MM.1S (cell line): ENCODE data around the gene POLE2.

Source experiments
- DNase-seq: peaks from one replicate; pipeline ENCODE4 v3.0.0-alpha.2; 2015
- H2AFZ ChIP-seq: fragments of 300-600 bp; sonication (generic); 2 replicates; pipeline ENCODE4 v1.6.0; 2016; ENCODE audit warnings: antibody characterized with exemption, low read length
- H3F3A ChIP-seq: fragments of 300-600 bp; sonication (generic); 2 replicates; pipeline ENCODE4 v1.6.1; 2016; ENCODE audit warnings: mild to moderate bottlenecking, antibody characterized with exemption, low read length, moderate library complexity, mixed read lengths; ENCODE audit not compliant: insufficient read depth
- H3K27ac ChIP-seq: fragments of 300-600 bp; sonication (generic); 2 replicates; pipeline ENCODE4 v1.5.1; 2016; ENCODE audit warnings: mild to moderate bottlenecking, low read length
- H3K27me3 ChIP-seq: fragments of 300-600 bp; sonication (generic); replicated peaks from 2 replicates; pipeline ENCODE4 v1.6.0; 2016; ENCODE audit warnings: low read length; ENCODE audit not compliant: insufficient read depth
- H3K36me3 ChIP-seq: fragments of 300-600 bp; sonication (generic); replicated peaks from 2 replicates; pipeline ENCODE4 v1.6.1; 2016; ENCODE audit warnings: mild to moderate bottlenecking, low read length, mixed read lengths; ENCODE audit not compliant: insufficient read depth
- H3K4me1 ChIP-seq: fragments of 300-600 bp; sonication (generic); 2 replicates; pipeline ENCODE4 v1.6.1; 2016; ENCODE audit warnings: low read length, mixed read lengths
- H3K4me2 ChIP-seq: fragments of 300-600 bp; sonication (generic); 2 replicates; pipeline ENCODE4 v1.6.0; 2016; ENCODE audit warnings: low read depth, low read length
- H3K4me3 ChIP-seq: fragments of 300-600 bp; sonication (generic); 2 replicates; pipeline ENCODE4 v1.5.1; 2016; ENCODE audit warnings: low read length, mixed read lengths
- H3K79me2 ChIP-seq: fragments of 300-600 bp; sonication (generic); 2 replicates; pipeline ENCODE4 v1.6.1; 2016; ENCODE audit warnings: mixed run types, low read length, mixed read lengths
- H3K9ac ChIP-seq: fragments of 300-600 bp; sonication (generic); 2 replicates; pipeline ENCODE4 v1.6.1; 2016; ENCODE audit warnings: low read length, mixed read lengths
- H3K9me2 ChIP-seq: fragments of 300-600 bp; sonication (generic); replicated peaks from 2 replicates; pipeline ENCODE4 v1.6.1; 2016; ENCODE audit warnings: mild to moderate bottlenecking, low read length, mixed read lengths; ENCODE audit not compliant: insufficient read depth
- H3K9me3 ChIP-seq: fragments of 300-600 bp; sonication (generic); replicated peaks from 2 replicates; pipeline ENCODE4 v1.6.1; 2016; ENCODE audit warnings: mild to moderate bottlenecking, low read length, mixed read lengths; ENCODE audit not compliant: insufficient read depth
- H4K20me1 ChIP-seq: fragments of 300-600 bp; sonication (generic); 2 replicates; pipeline ENCODE4 v1.6.1; 2016; ENCODE audit warnings: mild to moderate bottlenecking, low read length, moderate library complexity, mixed read lengths; ENCODE audit not compliant: insufficient read depth
- EZH2 ChIP-seq: fragments of 300-600 bp; sonication (generic); optimal IDR thresholded peaks from 2 replicates; pipeline ENCODE3; 2017; ENCODE audit warnings: low read depth, mild to moderate bottlenecking, antibody characterized with exemption, low read length, mixed read lengths
- EZH2phosphoT487 ChIP-seq: fragments of 300-600 bp; sonication (generic); IDR thresholded peaks from 2 replicates; pipeline ENCODE4 v1.6.1; 2018; ENCODE audit warnings: antibody characterized with exemption, low read length
- TF ChIP-seq, protein P1 (sequence below): fragments of 300-600 bp; sonication (generic); IDR thresholded peaks from 2 replicates; pipeline ENCODE4 v1.5.1; 2016; ENCODE audit warnings: antibody characterized with exemption, low read length, mixed read lengths

Gene POLE2

DNA sequence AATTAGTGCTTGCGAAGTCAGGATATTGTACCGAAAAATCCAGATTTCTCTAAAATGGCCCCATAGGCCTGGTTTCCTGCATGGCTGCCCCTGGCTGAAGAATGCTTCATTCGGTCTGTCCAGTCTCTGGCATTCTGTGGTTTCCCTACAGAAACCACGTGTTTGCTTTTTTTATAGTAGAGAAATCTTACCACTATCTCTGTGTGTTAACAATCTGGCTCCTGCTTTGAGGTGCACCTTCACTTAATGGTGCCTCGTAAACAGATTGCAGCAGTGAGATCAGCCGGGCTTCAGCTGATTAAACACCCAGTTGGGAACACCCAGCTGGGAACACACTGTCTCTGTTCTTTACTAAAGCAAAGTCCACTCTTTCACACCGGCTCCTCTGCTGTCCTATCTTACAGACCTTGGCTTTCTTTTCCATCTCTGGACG is 46.3 kb downstream of the POLE2 start:
- Histone ChIP-seq H4K20me1 (no peaks in the 10 kb centered on the region), H3K79me2 (peaks cover 3% of the 10 kb centered on the region)

DNA sequence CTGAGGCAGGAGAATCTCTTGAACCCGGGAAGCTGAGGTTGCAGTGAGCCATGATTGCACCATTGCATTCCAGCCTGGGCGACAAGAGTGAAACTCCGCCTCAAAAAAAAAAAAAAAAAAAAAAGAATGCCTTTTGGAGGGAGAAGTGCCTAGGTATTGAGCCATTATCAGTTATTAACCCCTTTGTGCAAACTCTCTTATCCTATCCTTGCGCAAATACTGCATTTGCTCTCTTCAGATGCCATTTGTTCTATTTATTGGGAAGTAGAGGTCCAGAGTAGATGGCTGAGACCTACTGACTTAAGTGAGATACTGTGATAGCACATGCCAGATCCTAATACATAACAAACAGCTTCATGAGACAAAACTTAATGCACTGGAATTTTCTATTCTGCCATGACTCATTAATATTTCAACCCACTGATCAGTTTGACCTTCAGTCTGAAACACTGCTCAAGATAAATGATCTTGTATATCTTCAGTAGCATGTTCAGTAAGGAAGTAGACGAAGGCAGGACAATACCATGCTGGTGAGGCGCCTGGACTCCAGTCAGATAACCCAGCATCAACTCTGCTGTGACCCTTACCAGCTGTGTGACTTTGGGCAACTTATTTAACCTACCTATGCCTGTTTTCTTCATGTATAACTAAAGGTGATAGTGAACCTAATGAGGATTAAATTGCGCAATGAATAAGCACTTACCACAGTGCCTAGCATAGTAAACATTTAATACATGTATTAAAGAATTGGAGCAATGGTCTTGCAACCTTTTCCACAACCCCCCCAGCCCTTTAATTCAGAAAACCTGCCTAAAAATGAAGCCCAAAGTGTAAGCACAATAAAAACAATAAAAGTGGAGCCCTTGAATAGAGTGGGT is 47.2 kb downstream of the POLE2 start:
- Histone ChIP-seq H4K20me1 (no peaks in the 10 kb centered on the region), H3K4me1 (peaks cover 15% of the 10 kb centered on the region), H3K4me2 (peak overlapping the region; percentile 52; the same call in 1 of the 2 replicates), H3K9me2 (no peaks in the 10 kb centered on the region), H3K9me3 (no peaks in the 10 kb centered on the region), H3K27me3 (no peaks in the 10 kb centered on the region), H2AFZ (no peak overlapping the region), H3F3A (peaks cover 14% of the 10 kb centered on the region; the same call in 1 of the 2 replicates), H3K79me2 (peaks cover 12% of the 10 kb centered on the region), H3K9ac (no peak overlapping the region), H3K27ac (peak overlapping the region; percentile 38; the same call in 1 of the 2 replicates), H3K36me3 (no peaks in the 10 kb centered on the region), H3K4me3 (no peak overlapping the region)
- TF ChIP-seq, protein P1, sequence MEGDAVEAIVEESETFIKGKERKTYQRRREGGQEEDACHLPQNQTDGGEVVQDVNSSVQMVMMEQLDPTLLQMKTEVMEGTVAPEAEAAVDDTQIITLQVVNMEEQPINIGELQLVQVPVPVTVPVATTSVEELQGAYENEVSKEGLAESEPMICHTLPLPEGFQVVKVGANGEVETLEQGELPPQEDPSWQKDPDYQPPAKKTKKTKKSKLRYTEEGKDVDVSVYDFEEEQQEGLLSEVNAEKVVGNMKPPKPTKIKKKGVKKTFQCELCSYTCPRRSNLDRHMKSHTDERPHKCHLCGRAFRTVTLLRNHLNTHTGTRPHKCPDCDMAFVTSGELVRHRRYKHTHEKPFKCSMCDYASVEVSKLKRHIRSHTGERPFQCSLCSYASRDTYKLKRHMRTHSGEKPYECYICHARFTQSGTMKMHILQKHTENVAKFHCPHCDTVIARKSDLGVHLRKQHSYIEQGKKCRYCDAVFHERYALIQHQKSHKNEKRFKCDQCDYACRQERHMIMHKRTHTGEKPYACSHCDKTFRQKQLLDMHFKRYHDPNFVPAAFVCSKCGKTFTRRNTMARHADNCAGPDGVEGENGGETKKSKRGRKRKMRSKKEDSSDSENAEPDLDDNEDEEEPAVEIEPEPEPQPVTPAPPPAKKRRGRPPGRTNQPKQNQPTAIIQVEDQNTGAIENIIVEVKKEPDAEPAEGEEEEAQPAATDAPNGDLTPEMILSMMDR = no peak
- no peak for DNase-seq

More for the DNA sequence above, 46.3 kb downstream of the POLE2 start:
- peak overlapping the region; percentile 38; the same call in 1 of the 2 replicates for H3K27ac ChIP-seq
- no peak overlapping the region for H3K4me3 ChIP-seq
- H3K36me3 ChIP-seq = no peaks in the 10 kb centered on the region
- no peak for TF ChIP-seq EZH2
- no peak for TF ChIP-seq EZH2phosphoT487
- H3K4me1 ChIP-seq = peaks cover 15% of the 10 kb centered on the region
- H2AFZ ChIP-seq = no peak overlapping the region
- no peaks in the 10 kb centered on the region for H3K9me3 ChIP-seq
- H3K9me2 ChIP-seq = no peaks in the 10 kb centered on the region
- no peaks in the 10 kb centered on the region for H3K27me3 ChIP-seq
- peaks cover 14% of the 10 kb centered on the region; the same call in 1 of the 2 replicates for H3F3A ChIP-seq
- no peak overlapping the region for H3K9ac ChIP-seq
- no peak for DNase-seq
- peak overlapping the region; percentile 52 for H3K4me2 ChIP-seq

- Histone ChIP-seq H3K4me2 (no peak overlapping the region), H3F3A (peaks cover 23% of the 10 kb centered on the region), H3K4me1 (peaks cover 15% of the 10 kb centered on the region), H3K9me3 (no peaks in the 10 kb centered on the region), H3K27ac (no peak overlapping the region), H3K9me2 (no peaks in the 10 kb centered on the region), H3K79me2 (peaks cover 22% of the 10 kb centered on the region), H2AFZ (no peak overlapping the region), H3K9ac (no peak overlapping the region), H3K36me3 (no peaks in the 10 kb centered on the region), H4K20me1 (no peaks in the 10 kb centered on the region), H3K27me3 (no peaks in the 10 kb centered on the region), H3K4me3 (no peak overlapping the region)
- DNase-seq = no peak
- TF ChIP-seq, protein P1 = no peak
- no peak for TF ChIP-seq EZH2phosphoT487
- TF ChIP-seq EZH2 = no peak
These were observed 50.4 kb downstream of the POLE2 start for GRCh38 chr14:49637534-49638078.
